Ishikawa (cell line): ENCODE results near the gene RNASEH2B.

Experiments
- CEBPB ChIP-seq: IDR thresholded peaks from 2 replicates; pipeline ENCODE4 v1.6.1; 2012
- CREB1 ChIP-seq: IDR thresholded peaks from 2 replicates; pipeline ENCODE4 v1.6.1; 2012; ENCODE audit warnings: low read depth
- EGR1 ChIP-seq: IDR thresholded peaks from 2 replicates; pipeline ENCODE4 v1.6.1; 2012
- EP300 ChIP-seq: IDR thresholded peaks from 2 replicates; pipeline ENCODE4 v1.6.1; 2012; ENCODE audit warnings: borderline replicate concordance
- FOXM1 ChIP-seq: IDR thresholded peaks from 2 replicates; pipeline ENCODE4 v1.6.1; 2012; ENCODE audit warnings: low read depth, borderline replicate concordance
- NFIC ChIP-seq: IDR thresholded peaks from 2 replicates; pipeline ENCODE4 v1.6.1; 2012
- RAD21 ChIP-seq: IDR thresholded peaks from 2 replicates; pipeline ENCODE4 v1.6.1; 2012; ENCODE audit warnings: low read depth
- TAF1 ChIP-seq: IDR thresholded peaks from 2 replicates; pipeline ENCODE4 v1.6.1; 2012; ENCODE audit warnings: low read depth, mild to moderate bottlenecking
- TCF12 ChIP-seq: IDR thresholded peaks from 2 replicates; pipeline ENCODE4 v1.6.1; 2012; ENCODE audit warnings: low read depth
- TEAD4 ChIP-seq: IDR thresholded peaks from 2 replicates; pipeline ENCODE4 v1.6.1; 2012
- YY1 ChIP-seq: IDR thresholded peaks from 2 replicates; pipeline ENCODE4 v1.6.1; 2012; ENCODE audit warnings: low read depth
- ZBTB7A ChIP-seq: IDR thresholded peaks from 2 replicates; pipeline ENCODE4 v1.6.1; 2012; ENCODE audit warnings: low read depth
- TF ChIP-seq, protein P1 (sequence below): IDR thresholded peaks from 2 replicates; pipeline ENCODE4 v1.6.1; 2012
- TF ChIP-seq, protein P2 (sequence below): IDR thresholded peaks from 2 replicates; pipeline ENCODE4 v1.6.1; 2012; ENCODE audit warnings: low read depth, mild to moderate bottlenecking
- TF ChIP-seq, protein P3 (sequence below): IDR thresholded peaks from 2 replicates; pipeline ENCODE4 v1.6.1; 2012

Gene RNASEH2B

DNA sequence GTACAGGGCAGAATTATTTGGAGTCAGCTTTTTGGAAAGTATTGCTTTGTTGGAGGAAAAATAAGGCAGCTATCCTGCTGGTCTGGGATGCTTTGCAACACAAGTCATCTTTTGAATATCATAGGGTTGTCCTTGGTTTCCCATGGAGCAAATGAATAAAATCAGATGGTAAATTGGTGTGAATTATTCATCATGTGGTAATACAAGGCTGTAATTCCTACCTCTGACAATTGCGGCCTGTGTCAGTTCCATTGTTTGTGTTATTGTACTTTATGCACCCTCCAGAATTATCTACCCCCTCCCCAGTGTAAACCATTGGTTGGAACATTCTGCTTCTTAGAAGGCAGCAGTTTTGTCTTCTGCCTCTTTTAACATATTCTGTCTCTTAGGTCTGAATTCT, 46.2 kb downstream of the RNASEH2B start:
- TF ChIP-seq FOXM1 (no peak), EGR1 (no peak), TAF1 (no peak), EP300 (no peak), ZBTB7A (no peak), YY1 (no peak), CEBPB (no peak), CREB1 (no peak)
- TF ChIP-seq, protein P1, sequence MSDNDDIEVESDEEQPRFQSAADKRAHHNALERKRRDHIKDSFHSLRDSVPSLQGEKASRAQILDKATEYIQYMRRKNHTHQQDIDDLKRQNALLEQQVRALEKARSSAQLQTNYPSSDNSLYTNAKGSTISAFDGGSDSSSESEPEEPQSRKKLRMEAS = no peak

- no peak for TF ChIP-seq RAD21
- TF ChIP-seq, protein P2, sequence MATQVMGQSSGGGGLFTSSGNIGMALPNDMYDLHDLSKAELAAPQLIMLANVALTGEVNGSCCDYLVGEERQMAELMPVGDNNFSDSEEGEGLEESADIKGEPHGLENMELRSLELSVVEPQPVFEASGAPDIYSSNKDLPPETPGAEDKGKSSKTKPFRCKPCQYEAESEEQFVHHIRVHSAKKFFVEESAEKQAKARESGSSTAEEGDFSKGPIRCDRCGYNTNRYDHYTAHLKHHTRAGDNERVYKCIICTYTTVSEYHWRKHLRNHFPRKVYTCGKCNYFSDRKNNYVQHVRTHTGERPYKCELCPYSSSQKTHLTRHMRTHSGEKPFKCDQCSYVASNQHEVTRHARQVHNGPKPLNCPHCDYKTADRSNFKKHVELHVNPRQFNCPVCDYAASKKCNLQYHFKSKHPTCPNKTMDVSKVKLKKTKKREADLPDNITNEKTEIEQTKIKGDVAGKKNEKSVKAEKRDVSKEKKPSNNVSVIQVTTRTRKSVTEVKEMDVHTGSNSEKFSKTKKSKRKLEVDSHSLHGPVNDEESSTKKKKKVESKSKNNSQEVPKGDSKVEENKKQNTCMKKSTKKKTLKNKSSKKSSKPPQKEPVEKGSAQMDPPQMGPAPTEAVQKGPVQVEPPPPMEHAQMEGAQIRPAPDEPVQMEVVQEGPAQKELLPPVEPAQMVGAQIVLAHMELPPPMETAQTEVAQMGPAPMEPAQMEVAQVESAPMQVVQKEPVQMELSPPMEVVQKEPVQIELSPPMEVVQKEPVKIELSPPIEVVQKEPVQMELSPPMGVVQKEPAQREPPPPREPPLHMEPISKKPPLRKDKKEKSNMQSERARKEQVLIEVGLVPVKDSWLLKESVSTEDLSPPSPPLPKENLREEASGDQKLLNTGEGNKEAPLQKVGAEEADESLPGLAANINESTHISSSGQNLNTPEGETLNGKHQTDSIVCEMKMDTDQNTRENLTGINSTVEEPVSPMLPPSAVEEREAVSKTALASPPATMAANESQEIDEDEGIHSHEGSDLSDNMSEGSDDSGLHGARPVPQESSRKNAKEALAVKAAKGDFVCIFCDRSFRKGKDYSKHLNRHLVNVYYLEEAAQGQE = no peak
- TF ChIP-seq EGR1 = no peak
- TF ChIP-seq CEBPB = no peak
- TF ChIP-seq TCF12 = no peak
- TF ChIP-seq, protein P3, sequence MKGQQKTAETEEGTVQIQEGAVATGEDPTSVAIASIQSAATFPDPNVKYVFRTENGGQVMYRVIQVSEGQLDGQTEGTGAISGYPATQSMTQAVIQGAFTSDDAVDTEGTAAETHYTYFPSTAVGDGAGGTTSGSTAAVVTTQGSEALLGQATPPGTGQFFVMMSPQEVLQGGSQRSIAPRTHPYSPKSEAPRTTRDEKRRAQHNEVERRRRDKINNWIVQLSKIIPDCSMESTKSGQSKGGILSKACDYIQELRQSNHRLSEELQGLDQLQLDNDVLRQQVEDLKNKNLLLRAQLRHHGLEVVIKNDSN = no peak
- TF ChIP-seq YY1 = no peak
- TF ChIP-seq NFIC = no peak
- TF ChIP-seq CREB1 = no peak
These were observed 48.0 kb downstream of the RNASEH2B start for GRCh38 chr13:50957620-50958019.

- TF ChIP-seq, protein P2 = no peak
- no peak for TF ChIP-seq CREB1
- no peak for TF ChIP-seq EP300
- TF ChIP-seq RAD21 = peak; percentile 17; the same call in 1 of the 2 replicates
- TF ChIP-seq TAF1 = no peak
- TF ChIP-seq, protein P3 = no peak
- TF ChIP-seq, protein P1 = no peak
These were observed 60.1 kb downstream of the RNASEH2B start for GRCh38 chr13:50969691-50970090.

- TF ChIP-seq, protein P1 = no peak
- TF ChIP-seq CREB1 (no peak), TEAD4 (no peak), CEBPB (no peak), ZBTB7A (no peak), TAF1 (no peak), EP300 (no peak), RAD21 (no peak), FOXM1 (no peak), YY1 (no peak), NFIC (no peak)
- TF ChIP-seq, protein P2 = no peak
- TF ChIP-seq, protein P3 = no peak
These were observed 61.4 kb downstream of the RNASEH2B start for GRCh38 chr13:50970956-50971355.
